ENCODE measurements around the gene PLPP4. TPM values are rescaled to one million over a fixed set of nuclear protein-coding genes. Genes with fewer than 3 reads are reported as not detected.

The PLPP4 gene
- total and polyA plus RNA-seq, 2 of the 13 experiments (the other 11 are each of a cell fraction or from before 2014, with no cell fraction given): not detected

GRCh38 chr10:120477021-120477742, 20.2 kb downstream of the PLPP4 start:
- WGBS (ENCODE audit: low lambda C conversion rate): 0% methylated on average over 8 of the region's 8 CpGs
- no peaks in the 10 kb centered on the region for H3K4me1 ChIP-seq (ENCODE audit: insufficient read depth, low read length)
- no peaks in the 10 kb centered on the region for H4K20me1 ChIP-seq (ENCODE audit: insufficient read depth, low read length)
- in situ Hi-C loops (cut with HindIII; ENCODE audit: extremely low pct_ligation_motif_present, low pct_unique_long_range_greater_than_20kb) (no loop called here), intact Hi-C loops (cut with micrococcal nuclease; ENCODE audit: unreplicated experiment) (no loop called here)
- H3K79me2 ChIP-seq (ENCODE audit: insufficient read depth, low read length): no peaks in the 10 kb centered on the region
- no peaks in the 10 kb centered on the region for H3K36me3 ChIP-seq (replicated peaks in 1 of 2; ENCODE audit: control insufficient read depth in 1 of 2, insufficient read depth in 2 of 2, low read length in 2 of 2)
- no TSS peak for BruUV-seq (replicated peaks)
- FAIRE-seq: no peak
- DNase-seq (ENCODE audit: low spot score): no peak
- H3K27ac ChIP-seq (ENCODE audit: extremely low read length, insufficient read depth, low read length): no peak overlapping the region
- no peak for ATAC-seq
- H3K9ac ChIP-seq (ENCODE audit: insufficient read depth, low read depth, low read length): no peak overlapping the region
- CTCF ChIA-PET (ENCODE audit: low intra/inter-chr PET ratio, low total read pairs): no interaction called here
- TF ChIP-seq JARID2 (CRISPR knock-in tag; IDR thresholded peaks at IDR 0.05; ENCODE audit: insufficient replicate concordance) (no peak), TEAD2 (CRISPR knock-in tag; IDR thresholded peaks at IDR 0.05) (no peak), ZBTB43 (CRISPR knock-in tag; conservative IDR thresholded peaks at IDR 0.05) (no peak), ZNF513 (CRISPR knock-in tag; conservative IDR thresholded peaks at IDR 0.05) (no peak), HNRNPUL1 (IDR thresholded peaks at IDR 0.05; ENCODE audit: low read depth, low read length) (no peak), SRSF4 (IDR thresholded peaks at IDR 0.05; ENCODE audit: low read depth, low read length, poor library complexity, severe bottlenecking) (no peak), KMT2A (CRISPR knock-in tag; IDR thresholded peaks at IDR 0.05) (no peak), ZNF263 (CRISPR knock-in tag; IDR thresholded peaks at IDR 0.05) (no peak), GZF1 (CRISPR knock-in tag; IDR thresholded peaks at IDR 0.05) (no peak), POGZ (CRISPR knock-in tag; IDR thresholded peaks at IDR 0.05) (no peak), FOXA1 (IDR thresholded peaks at IDR 0.05) (no peak), FOXA1 (CRISPR knock-in tag; IDR thresholded peaks at IDR 0.05) (no peak), SNAI1 (CRISPR knock-in tag; IDR thresholded peaks at IDR 0.05; ENCODE audit: borderline replicate concordance) (no peak), HMG20B (CRISPR knock-in tag; conservative IDR thresholded peaks at IDR 0.05) (no peak), THRA (CRISPR knock-in tag; IDR thresholded peaks at IDR 0.05; ENCODE audit: borderline replicate concordance) (no peak), ZNF569 (CRISPR knock-in tag; IDR thresholded peaks at IDR 0.05; ENCODE audit: borderline replicate concordance) (no peak), ATF1 (CRISPR knock-in tag; IDR thresholded peaks at IDR 0.05) (no peak)
- H3K4me2 ChIP-seq (ENCODE audit: low read depth, low read length): no peak overlapping the region
- no peak overlapping the region for H3K4me3 ChIP-seq (replicated peaks in 1 of 3; ENCODE audit: insufficient read depth in 1 of 3, low read depth in 2 of 3, low read length in 3 of 3)
- H2AFZ ChIP-seq (ENCODE audit: low read length): no peak overlapping the region
- POLR2A ChIA-PET: no interaction called here
- H3K27me3 ChIP-seq (ENCODE audit: control insufficient read depth in 1 of 2, insufficient read depth in 2 of 2, low read length in 2 of 2): no peaks in the 10 kb centered on the region; a peak in 2 of 5 replicates
- no peaks in the 10 kb centered on the region for H3K9me3 ChIP-seq (ENCODE audit: low read length)

Data from HepG2 (cell line).